SK-N-SH (cell line): ENCODE measurements around the gene ZNF503. TPM values are rescaled to one million over a fixed set of nuclear protein-coding genes. Genes with fewer than 3 reads are reported as not detected.

Source experiments
- CTCF ChIA-PET: fragments of 300-600, 350-600 bp; formaldehyde crosslinking; extraction: SDS; loops from one replicate; lab custom pipeline; 2021; lab: Yijun Ruan, JAX
- POLR2A ChIA-PET: fragments of 350-600 bp; sonication (Branson Sonifier 250); formaldehyde crosslinking; extraction: SDS; loops from one replicate; lab custom pipeline; 2020; ENCODE audit warnings: antibody characterized with exemption, inconsistent platforms; lab: Yijun Ruan, JAX
- DNase-seq: peaks from one replicate; pipeline ENCODE4 v3.0.0; 2012
- H2AFZ ChIP-seq: fragments of 200-600 bp; sonication (generic); 2 replicates; pipeline ENCODE4 v1.8.1; 2016; ENCODE audit warnings: antibody characterized with exemption, mild to moderate bottlenecking, low read depth
- H3F3A ChIP-seq: fragments of 200-600 bp; sonication (generic); replicated peaks from 2 replicates; pipeline ENCODE3; 2016; ENCODE audit warnings: antibody characterized with exemption, mild to moderate bottlenecking; ENCODE audit not compliant: insufficient read depth
- H3K27ac ChIP-seq, 2 experiments: fragments of 200-500 bp in 1 of 2; fragments of 200-600 bp in 1 of 2; sonication (Bioruptor generic) in 1 of 2; sonication (generic), shearing (Covaris generic) in 1 of 2; 2 replicates each; pipeline versions ENCODE4 v1.5.1 to v1.6.1; 2014 to 2016; ENCODE audit warnings: low read depth in 2 of 2, inconsistent platforms in 1 of 2, low read length in 1 of 2, mild to moderate bottlenecking in 1 of 2, mixed read lengths in 1 of 2
- H3K27me3 ChIP-seq: fragments of 200-600 bp; sonication (generic), shearing (Covaris generic); 2 replicates; pipeline ENCODE4 v1.6.1; 2016; ENCODE audit warnings: mixed run types; ENCODE audit not compliant: insufficient read depth
- H3K36me3 ChIP-seq, 2 experiments: fragments of 200-500 bp in 1 of 2; fragments of 200-600 bp in 1 of 2; sonication (Bioruptor generic) in 1 of 2; sonication (generic) in 1 of 2; replicated peaks in 1 of 2; 2 replicates each; pipeline versions ENCODE3 to v1.5.1; 2014 to 2016; ENCODE audit warnings: low read length in 1 of 2, mild to moderate bottlenecking in 1 of 2; ENCODE audit not compliant: insufficient read depth in 2 of 2, control insufficient read depth in 1 of 2
- H3K4me1 ChIP-seq, 2 experiments: fragments of 200-500 bp in 1 of 2; fragments of 200-600 bp in 1 of 2; sonication (Bioruptor generic) in 1 of 2; sonication (generic), shearing (Covaris generic) in 1 of 2; 2 replicates each; pipeline versions ENCODE4 v1.5.1 to v1.6.1; 2014 to 2016; ENCODE audit warnings: low read depth in 1 of 2, low read length in 1 of 2, mixed run types in 1 of 2; ENCODE audit not compliant: insufficient read depth in 2 of 2, control insufficient read depth in 1 of 2
- H3K4me2 ChIP-seq: fragments of 200-600 bp; sonication (generic), shearing (Covaris generic); 2 replicates; pipeline ENCODE4 v1.6.1; 2017; ENCODE audit warnings: mixed run types
- H3K4me3 ChIP-seq, 2 experiments: fragments of 200-500 bp in 1 of 2; fragments of 200-600 bp in 1 of 2; sonication (Bioruptor generic) in 1 of 2; sonication (generic), shearing (Covaris generic) in 1 of 2; 2 replicates each; pipeline versions ENCODE4 v1.5.1 to v1.8.1; 2014 to 2016; ENCODE audit warnings: low read depth in 2 of 2, inconsistent platforms in 1 of 2, low read length in 1 of 2, mild to moderate bottlenecking in 1 of 2, mixed read lengths in 1 of 2, moderate library complexity in 1 of 2
- H3K79me2 ChIP-seq: fragments of 200-600 bp; sonication (generic); 2 replicates; pipeline ENCODE4 v1.8.1; 2017; ENCODE audit warnings: mild to moderate bottlenecking; ENCODE audit not compliant: insufficient read depth
- H3K9ac ChIP-seq: fragments of 200-600 bp; sonication (generic); 2 replicates; pipeline ENCODE4 v1.6.1; 2017; ENCODE audit warnings: mixed run types
- H3K9me2 ChIP-seq: fragments of 200-600 bp; sonication (generic); 2 replicates; pipeline ENCODE4 v1.6.1; 2017; ENCODE audit warnings: mixed run types
- H3K9me3 ChIP-seq: fragments of 200-600 bp; sonication (generic); 2 replicates; pipeline ENCODE4 v1.6.1; 2017; ENCODE audit warnings: mixed run types, mild to moderate bottlenecking, moderate library complexity
- H4K20me1 ChIP-seq: fragments of 200-600 bp; sonication (generic); 2 replicates; pipeline ENCODE4 v1.6.1; 2017; ENCODE audit warnings: mild to moderate bottlenecking, mixed run types; ENCODE audit not compliant: insufficient read depth
- CHD2 ChIP-seq: fragments of 150-350 bp; IDR thresholded peaks from 2 replicates; pipeline ENCODE4 v1.6.1; 2018; ENCODE audit warnings: low read length; ENCODE audit not compliant: partially characterized antibody
- CTCF ChIP-seq: fragments of 200-600 bp; sonication (generic); IDR thresholded peaks from 2 replicates; pipeline ENCODE4 v1.6.1; 2017; ENCODE audit warnings: antibody characterized with exemption, mild to moderate bottlenecking, moderate library complexity
- ELF1 ChIP-seq: IDR thresholded peaks from 2 replicates; pipeline ENCODE4 v1.4.0; 2012
- EP300 ChIP-seq, 2 experiments: IDR thresholded peaks; 2 replicates each; pipeline versions ENCODE4 v1.4.0 to v1.6.1; 2012; ENCODE audit warnings: borderline replicate concordance in 1 of 2, low read depth in 1 of 2, low read length in 1 of 2
- FOSL2 ChIP-seq: IDR thresholded peaks from 2 replicates; pipeline ENCODE4 v1.4.0; 2012; ENCODE audit warnings: low read depth, mild to moderate bottlenecking, moderate library complexity, borderline replicate concordance
- GATA2 ChIP-seq: sonication (generic); formaldehyde crosslinking; IDR thresholded peaks from 2 replicates; pipeline ENCODE4 v1.5.0; 2020; ENCODE audit warnings: mild to moderate bottlenecking, missing genetic modification reagents
- IRF3 ChIP-seq: fragments of 150-350 bp; IDR thresholded peaks from 2 replicates; pipeline ENCODE4 v1.6.1; 2016; ENCODE audit warnings: mild to moderate bottlenecking, low read depth, low read length
- JUND ChIP-seq: IDR thresholded peaks from 2 replicates; pipeline ENCODE4 v1.4.0; 2012
- MAX ChIP-seq: IDR thresholded peaks from 2 replicates; pipeline ENCODE4 v1.4.0; 2012; ENCODE audit warnings: low read depth
- MEF2A ChIP-seq: IDR thresholded peaks from 2 replicates; pipeline ENCODE4 v1.4.0; 2012; ENCODE audit warnings: low read depth, borderline replicate concordance
- NFIC ChIP-seq: IDR thresholded peaks from 2 replicates; pipeline ENCODE4 v1.4.0; 2012; ENCODE audit warnings: borderline replicate concordance
- NRF1 ChIP-seq: IDR thresholded peaks from 2 replicates; pipeline ENCODE4 v1.6.1; 2012; ENCODE audit warnings: low read depth, mild to moderate bottlenecking, low read length
- RAD21 ChIP-seq: IDR thresholded peaks from 2 replicates; pipeline ENCODE4 v1.6.1; 2012; ENCODE audit warnings: mild to moderate bottlenecking, low read length
- REST ChIP-seq: IDR thresholded peaks from 2 replicates; pipeline ENCODE4 v1.6.1; 2012; ENCODE audit warnings: mild to moderate bottlenecking, low read depth, low read length, moderate library complexity
- RXRA ChIP-seq: IDR thresholded peaks from 2 replicates; pipeline ENCODE4 v1.4.0; 2012; ENCODE audit warnings: low read depth, mild to moderate bottlenecking, borderline replicate concordance
- SIN3A ChIP-seq: IDR thresholded peaks from 2 replicates; pipeline ENCODE4 v1.6.1; 2012; ENCODE audit warnings: low read depth, mild to moderate bottlenecking, low read length, moderate library complexity, borderline replicate concordance
- TAF1 ChIP-seq: IDR thresholded peaks from 2 replicates; pipeline ENCODE4 v1.6.1; 2012; ENCODE audit warnings: low read depth, mild to moderate bottlenecking, low read length, moderate library complexity, borderline replicate concordance
- TCF12 ChIP-seq: IDR thresholded peaks from 2 replicates; pipeline ENCODE4 v1.4.0; 2012
- YY1 ChIP-seq: IDR thresholded peaks from 2 replicates; pipeline ENCODE4 v1.4.0; 2012; ENCODE audit warnings: low read depth, mild to moderate bottlenecking
- ZBTB33 ChIP-seq: IDR thresholded peaks from 2 replicates; pipeline ENCODE4 v1.4.0; 2012; ENCODE audit warnings: low read depth, borderline replicate concordance
- WGBS: methylation state at CpG from one replicate; pipeline ENCODE4 v1.1.6; 2017; ENCODE audit warnings: low lambda C conversion rate; 5-methylcytosine and 5-hydroxymethylcytosine counted together
- polyA plus RNA-seq, 3 experiments: library from polyadenylated mRNA; depleted of rRNA; stranded (reverse); fragments of >200 nt; gene quantifications; 2 replicates each; pipeline ENCODE4 v1.2.3, GENCODE V29; 2012

Gene ZNF503
- polyA plus RNA-seq, 1 of the 3 experiments (the other 2 are of a cell fraction), result 5.9 TPM

GRCh38 chr10:75388082-75388481 lies 13.5 kb downstream of the ZNF503 start:
- 88% methylated on average over 3 of the region's 3 CpGs for WGBS
- no peak for DNase-seq
- Histone ChIP-seq H3K27ac (no peak overlapping the region), H3K36me3 (no peaks in the 10 kb centered on the region), H3K27me3 (no peaks in the 10 kb centered on the region), H2AFZ (no peak overlapping the region), H3K79me2 (no peaks in the 10 kb centered on the region), H4K20me1 (no peaks in the 10 kb centered on the region), H3K9ac (no peak overlapping the region), H3K9me3 (no peaks in the 10 kb centered on the region), H3K4me1 (no peaks in the 10 kb centered on the region), H3F3A (no peaks in the 10 kb centered on the region), H3K4me2 (no peak overlapping the region), H3K9me2 (no peaks in the 10 kb centered on the region), H3K4me3 (no peak overlapping the region)
- CTCF ChIA-PET, result interaction anchor here (1.0 kb wide), 1 partner anchor 9 kb away, joined by 3 read pairs; no protein-coding TSS in a partner anchor
- POLR2A ChIA-PET, result no interaction called here
- TF ChIP-seq NFIC (no peak), JUND (no peak), MAX (no peak), TCF12 (no peak), NRF1 (no peak), YY1 (no peak), RAD21 (no peak), CHD2 (no peak), MEF2A (no peak), ZBTB33 (no peak), RXRA (no peak), IRF3 (no peak)

- ChIA-PET POLR2A (no interaction called here), CTCF (no interaction called here)
- Histone ChIP-seq H3K4me2 (no peak overlapping the region), H4K20me1 (no peaks in the 10 kb centered on the region), H2AFZ (no peak overlapping the region), H3K27ac (no peak overlapping the region), H3F3A (no peaks in the 10 kb centered on the region), H3K4me1 (no peaks in the 10 kb centered on the region), H3K36me3 (no peaks in the 10 kb centered on the region), H3K9ac (no peak overlapping the region), H3K9me2 (no peaks in the 10 kb centered on the region), H3K79me2 (no peaks in the 10 kb centered on the region), H3K9me3 (no peaks in the 10 kb centered on the region), H3K27me3 (no peaks in the 10 kb centered on the region), H3K4me3 (no peak overlapping the region)
- DNase-seq, result no peak
- 68% methylated on average over 3 of the region's 3 CpGs for WGBS
- TF ChIP-seq EP300 (IDR thresholded peaks at IDR 0.05; ENCODE audit: borderline replicate concordance in 1 of 2, low read depth in 1 of 2, low read length in 1 of 2) (no peak), FOSL2 (no peak), MEF2A (no peak), SIN3A (no peak), GATA2 (CRISPR knock-in tag) (no peak), CHD2 (no peak), TAF1 (no peak), ELF1 (no peak), NRF1 (no peak), NFIC (no peak), REST (no peak), CTCF (no peak), YY1 (no peak)
Measured at GRCh38 chr10:75386128-75386527, 15.4 kb downstream of the ZNF503 start.
